ENCODE data around the gene NEK1.
"Not testable (repeated sequence)": the region's sequence is repeated elsewhere in the genome, so short reads cannot be mapped to it uniquely, and the experiment has no call there.

DNA sequence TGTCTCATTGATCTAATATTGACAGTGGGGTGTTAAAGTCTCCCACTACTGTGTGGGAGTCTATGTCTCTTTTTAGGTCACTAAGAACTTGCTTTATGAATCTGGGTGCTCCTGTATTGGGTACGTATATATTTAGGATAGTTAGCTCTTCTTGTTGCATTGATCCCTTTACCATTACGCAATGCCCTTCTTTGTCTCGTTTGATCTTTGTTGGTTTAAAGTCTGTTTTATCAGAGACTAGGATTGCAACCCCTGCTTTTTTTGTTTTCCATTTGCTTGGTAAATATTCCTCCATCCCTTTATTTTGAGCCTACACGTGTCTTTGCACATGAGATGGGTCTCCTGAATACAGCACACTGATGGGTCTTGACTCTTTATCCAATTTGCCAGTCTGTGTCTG, 65.8 kb downstream of the NEK1 start:
- TF ChIP-seq, protein P1, sequence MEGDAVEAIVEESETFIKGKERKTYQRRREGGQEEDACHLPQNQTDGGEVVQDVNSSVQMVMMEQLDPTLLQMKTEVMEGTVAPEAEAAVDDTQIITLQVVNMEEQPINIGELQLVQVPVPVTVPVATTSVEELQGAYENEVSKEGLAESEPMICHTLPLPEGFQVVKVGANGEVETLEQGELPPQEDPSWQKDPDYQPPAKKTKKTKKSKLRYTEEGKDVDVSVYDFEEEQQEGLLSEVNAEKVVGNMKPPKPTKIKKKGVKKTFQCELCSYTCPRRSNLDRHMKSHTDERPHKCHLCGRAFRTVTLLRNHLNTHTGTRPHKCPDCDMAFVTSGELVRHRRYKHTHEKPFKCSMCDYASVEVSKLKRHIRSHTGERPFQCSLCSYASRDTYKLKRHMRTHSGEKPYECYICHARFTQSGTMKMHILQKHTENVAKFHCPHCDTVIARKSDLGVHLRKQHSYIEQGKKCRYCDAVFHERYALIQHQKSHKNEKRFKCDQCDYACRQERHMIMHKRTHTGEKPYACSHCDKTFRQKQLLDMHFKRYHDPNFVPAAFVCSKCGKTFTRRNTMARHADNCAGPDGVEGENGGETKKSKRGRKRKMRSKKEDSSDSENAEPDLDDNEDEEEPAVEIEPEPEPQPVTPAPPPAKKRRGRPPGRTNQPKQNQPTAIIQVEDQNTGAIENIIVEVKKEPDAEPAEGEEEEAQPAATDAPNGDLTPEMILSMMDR (IDR thresholded peaks at IDR 0.05), result not testable (repeated sequence)
- TF ChIP-seq POLR2A (IDR thresholded peaks at IDR 0.05), result not testable (repeated sequence)
